ENCODE data around the gene ZNF358.

GRCh38 chr19:7528522-7529245, 12.8 kb downstream of the ZNF358 start:
- TF ChIP-seq CTCF (IDR thresholded peaks at IDR 0.05; ENCODE audit: borderline replicate concordance, extremely low read depth, low read length, poor library complexity, severe bottlenecking) (no peak), EZH2 (IDR thresholded peaks at IDR 0.05; ENCODE audit: borderline replicate concordance, low read depth, low read length, severe bottlenecking) (no peak)
